Cardiac septum (tissue), 1 donor: ENCODE measurements around the gene AHNAK2. TPM values are rescaled to one million over a fixed set of nuclear protein-coding genes. Genes with fewer than 3 reads are reported as not detected.

Experiments
- DNase-seq: peaks from one replicate; pipeline ENCODE4 v3.0.0-alpha.2; 2020; ENCODE audit warnings: low spot score
- intact Hi-C: fragments of 100-400 bp; cut with DNase I; formaldehyde crosslinking; loops from one replicate; pipeline ENCODE4 v1.14.0; 2022
- total RNA-seq: library from RNA; stranded (reverse); fragmentation: NEBNext Ultra II Directional; extraction: Animal tissue kit (Norgen Biotek cat#: 25700); gene quantifications from one replicate; pipeline ENCODE4 v1.2.1, GENCODE V29; 2021
- donor health status: DM: no; HTN: no; CAD: no.

The AHNAK2 gene
- total RNA-seq, 1 donor from 2014 or later = 4.6 TPM

- peak; percentile 93 for DNase-seq
- intact Hi-C loops = loop anchor here (2.0 to 10.0 kb wide), 3 partner anchors 68 to 208 kb away; partner anchors contain the start of gene NUDT14
Observed at GRCh38 chr14:104976198-104977007, 1.8 kb downstream of the AHNAK2 start.

DNA sequence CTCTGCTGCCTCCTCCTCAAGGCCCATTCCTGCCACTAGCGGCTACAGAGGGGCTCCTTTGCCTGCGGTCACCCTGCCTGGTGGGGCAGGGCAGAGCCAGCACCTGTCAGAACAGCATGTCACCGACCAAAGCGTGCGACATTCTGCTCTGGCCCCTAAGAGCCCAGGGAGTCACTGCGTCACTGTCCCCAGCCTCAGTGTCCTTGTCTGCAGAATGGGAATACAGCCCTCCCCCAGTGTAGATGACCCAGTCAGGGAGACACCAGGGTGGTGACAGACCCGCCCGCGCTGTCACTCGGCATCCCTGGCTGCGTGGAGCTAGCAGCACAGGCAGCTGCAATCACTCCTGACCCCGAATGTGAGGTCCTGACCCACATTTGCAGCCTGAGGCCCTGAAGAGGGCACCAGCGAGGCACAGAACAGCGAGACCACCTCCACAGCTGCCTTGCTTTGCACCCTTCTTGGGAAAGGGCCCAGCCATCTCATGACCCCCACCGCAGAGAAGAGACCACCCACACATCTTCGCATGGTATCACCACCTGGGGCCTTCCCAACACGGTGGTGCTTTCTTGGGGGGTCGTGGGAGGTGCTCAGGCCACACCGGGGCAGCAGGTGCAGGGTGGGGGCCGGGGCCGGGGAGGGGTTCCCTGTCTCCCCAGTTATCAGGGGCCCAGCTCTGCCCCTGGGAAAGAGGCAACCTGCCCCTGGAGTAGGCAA is 2.5 kb downstream of the AHNAK2 start:
- intact Hi-C loops = loop anchor here (2.0 to 10.0 kb wide), 3 partner anchors 69 to 209 kb away; partner anchors contain the start of gene NUDT14
- DNase-seq = no peak

DNA sequence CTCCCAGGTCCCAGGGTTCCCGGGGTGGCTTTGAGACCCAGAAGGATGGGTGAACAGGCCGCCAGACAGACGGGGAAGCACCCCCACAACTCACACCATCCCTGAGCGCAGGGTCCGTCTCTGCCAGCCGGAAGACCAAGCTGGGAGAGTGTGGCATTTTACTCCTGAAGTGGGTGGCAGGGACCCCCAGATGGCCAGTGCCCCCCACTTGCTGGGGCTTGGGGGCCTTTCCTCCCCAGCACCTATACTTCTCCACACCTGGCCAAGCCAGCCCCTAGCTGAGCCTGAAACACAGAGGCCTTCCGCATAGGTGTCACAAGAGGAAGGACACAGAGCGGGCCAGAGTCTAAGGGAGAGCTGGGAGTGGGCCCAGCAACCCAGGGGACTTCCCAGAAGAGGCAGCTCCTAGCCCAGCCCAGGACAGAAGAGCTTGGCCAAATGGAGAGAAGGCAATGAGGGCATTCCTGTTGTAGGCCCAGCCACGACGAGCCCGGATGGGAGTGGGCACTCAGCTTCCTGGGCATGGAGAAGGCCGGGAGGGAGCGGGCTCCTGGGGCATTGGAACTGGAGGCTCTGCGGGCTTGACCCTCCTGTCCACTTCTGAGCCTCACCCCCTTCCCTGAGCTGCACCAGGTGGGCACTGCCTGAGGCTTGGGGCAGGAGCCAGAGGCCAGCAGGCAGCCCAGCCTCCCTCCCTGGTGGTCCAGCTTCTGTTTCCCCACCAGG is 3.3 kb downstream of the AHNAK2 start:
- DNase-seq = no peak

GRCh38 chr14:104974146-104974541 is 4.0 kb downstream of the AHNAK2 start:
- intact Hi-C loops = loop anchor here (10.0 kb wide), 1 partner anchor 211 kb away; the partner anchor contains the start of gene NUDT14
- no peak for DNase-seq

More for the DNA sequence above, 3.3 kb downstream of the AHNAK2 start:
- intact Hi-C loops = loop anchor here (10.0 kb wide), 1 partner anchor 210 kb away; the partner anchor contains the start of gene NUDT14

DNA sequence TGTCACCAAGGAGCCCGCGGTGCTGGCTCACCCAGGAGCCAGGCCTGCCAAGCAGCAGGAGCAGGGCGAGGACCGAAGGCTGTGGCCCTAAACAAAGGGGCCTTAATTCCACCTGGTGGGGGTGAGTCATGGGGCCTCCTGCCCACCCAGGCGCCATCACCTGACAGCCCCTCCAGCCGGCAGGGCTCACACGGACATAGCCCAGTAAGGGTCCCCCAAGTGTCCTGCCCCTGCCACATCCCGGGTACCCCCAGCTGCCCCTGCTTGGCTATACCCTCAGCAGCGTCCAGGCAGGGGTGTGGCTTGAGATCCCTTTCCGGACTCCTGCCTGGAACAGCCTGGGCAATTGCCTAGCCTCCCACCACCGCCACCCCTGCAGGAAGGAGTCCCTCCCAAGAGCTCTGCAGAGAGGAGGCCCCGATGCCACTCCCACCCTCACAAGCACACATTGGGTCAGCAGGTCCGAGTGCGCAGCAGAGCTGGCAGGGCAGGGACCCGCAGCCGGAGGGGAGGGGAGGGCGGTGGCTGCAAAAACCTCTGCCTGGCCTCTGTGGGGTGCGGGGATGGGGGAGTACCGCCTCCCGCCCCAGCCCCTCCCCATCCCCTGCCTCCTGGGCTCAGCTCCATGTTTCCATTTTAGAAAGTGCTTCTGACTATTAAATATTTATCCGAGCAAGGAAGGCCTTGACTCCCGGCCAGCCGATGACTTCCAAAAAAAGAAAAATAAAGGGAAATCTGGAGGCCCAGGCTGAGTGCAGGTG is 4.6 kb downstream of the AHNAK2 start:
- intact Hi-C loops = loop anchor here (10.0 kb wide), 1 partner anchor 211 kb away; the partner anchor contains the start of gene NUDT14
- DNase-seq = no peak

- intact Hi-C loops = loop anchor here (10.0 kb wide), 1 partner anchor 212 kb away; the partner anchor contains the start of gene NUDT14
- DNase-seq = peak; percentile 88
Observed at GRCh38 chr14:104973135-104973384, 5.1 kb downstream of the AHNAK2 start.

DNA sequence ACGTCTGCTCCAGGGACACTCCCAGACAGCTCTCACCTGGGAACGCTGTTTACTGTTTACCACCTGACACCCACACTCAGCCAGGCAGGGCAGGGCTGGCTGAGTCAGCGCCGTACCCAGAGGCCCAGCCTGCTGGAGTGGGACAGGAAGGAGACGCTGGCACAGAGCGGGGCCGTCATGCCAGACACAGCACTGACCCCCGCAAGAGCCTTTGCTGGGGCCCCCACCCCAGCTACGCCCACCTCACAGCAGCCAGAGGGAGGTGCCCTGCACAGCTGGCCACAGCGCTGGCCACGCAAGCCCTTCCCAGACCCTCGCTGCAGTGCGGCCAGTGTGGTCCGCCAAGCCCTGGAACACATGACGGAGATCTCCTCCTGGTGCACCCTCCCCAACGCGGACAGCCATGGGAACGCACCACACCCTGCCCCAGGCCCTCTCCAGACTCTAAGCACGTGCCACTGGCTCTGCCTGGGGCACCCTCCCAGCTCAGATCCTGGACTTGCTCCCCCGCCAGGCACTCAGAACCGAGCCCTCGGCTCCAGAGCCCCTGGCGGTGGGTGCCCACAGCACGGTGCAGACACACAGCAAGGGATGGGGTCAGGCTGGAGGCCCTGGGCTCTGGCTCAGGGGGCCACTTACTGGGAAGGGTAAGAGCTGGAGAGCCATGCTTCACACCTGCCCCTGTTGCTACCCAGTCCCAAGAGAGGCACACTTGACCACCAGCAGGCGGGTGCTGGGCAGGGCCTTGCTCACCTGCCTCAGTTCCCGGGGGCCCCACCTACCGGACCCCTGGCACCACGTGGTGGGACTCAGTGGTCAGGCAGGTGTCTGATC is 5.7 kb downstream of the AHNAK2 start:
- no peak for DNase-seq
- intact Hi-C loops = loop anchor here (10.0 kb wide), 1 partner anchor 212 kb away; the partner anchor contains the start of gene NUDT14

DNA sequence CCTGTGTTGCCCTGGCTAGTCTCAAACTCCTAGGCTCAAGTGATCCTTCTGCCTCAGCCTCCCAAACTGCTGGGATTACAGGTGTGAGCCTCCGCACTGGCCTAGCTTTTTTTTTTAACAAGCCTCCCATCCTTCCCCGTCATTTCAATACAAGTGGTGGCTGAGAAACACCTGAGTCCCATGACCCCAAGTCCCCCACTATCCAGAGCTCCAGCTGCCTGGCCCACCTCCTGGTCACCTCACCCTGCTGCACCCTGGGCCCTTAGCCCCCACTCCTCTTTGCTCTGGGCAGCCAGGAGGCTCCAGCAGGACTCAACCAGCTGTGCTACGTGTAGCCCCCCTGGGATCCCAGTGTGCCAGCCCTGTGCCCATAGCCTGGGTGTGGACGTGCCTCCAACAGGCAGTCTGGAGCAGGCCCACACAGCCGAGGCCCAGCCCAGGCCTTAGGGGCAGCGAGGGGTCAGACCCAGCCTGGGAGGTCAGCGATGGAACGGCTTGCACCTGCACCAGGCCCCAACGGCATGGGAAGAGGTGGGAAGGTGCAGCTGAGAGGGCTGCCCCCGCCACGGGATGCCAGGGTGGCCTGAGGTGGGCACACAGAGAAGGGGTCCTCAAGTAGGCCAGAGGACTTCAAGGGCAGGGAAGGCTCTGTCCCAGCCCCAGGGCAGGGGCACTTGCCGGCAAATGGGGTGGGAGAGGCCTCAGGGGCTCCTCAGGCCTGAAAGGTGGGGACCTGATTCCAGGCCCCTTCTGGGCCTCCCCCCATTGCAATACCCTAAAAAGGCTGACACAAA is 6.5 kb downstream of the AHNAK2 start:
- no peak for DNase-seq
- intact Hi-C loops = loop anchor here (10.0 kb wide), 1 partner anchor 213 kb away; the partner anchor contains the start of gene NUDT14

GRCh38 chr14:104970231-104971068 is 7.7 kb downstream of the AHNAK2 start:
- intact Hi-C loops = loop anchor here (10.0 kb wide), 1 partner anchor 214 kb away; the partner anchor contains the start of gene NUDT14
- no peak for DNase-seq

DNA sequence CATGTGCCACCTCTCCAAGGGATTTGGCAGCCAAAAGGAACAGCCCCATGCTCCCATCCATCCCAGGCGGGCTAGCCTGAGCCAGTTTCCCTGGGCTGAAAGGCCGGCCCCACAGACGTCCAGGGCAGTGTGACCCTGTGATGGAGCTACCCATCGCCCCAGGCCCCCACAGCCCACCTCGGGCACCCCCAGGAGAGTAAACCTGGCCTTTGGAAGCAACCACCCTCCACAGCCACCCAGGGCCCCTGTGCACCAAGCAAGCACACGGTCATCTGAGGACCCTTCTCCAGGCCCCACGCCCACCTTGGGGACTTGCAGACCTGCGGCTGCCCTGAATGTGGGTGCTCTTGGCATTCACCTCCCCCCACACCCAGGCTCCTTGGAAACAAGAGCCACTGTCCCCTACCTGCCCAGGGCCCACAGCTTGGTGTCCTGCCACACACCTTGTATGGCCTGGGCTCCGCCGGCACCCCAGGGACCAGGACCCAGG is 8.4 kb downstream of the AHNAK2 start:
- intact Hi-C loops = loop anchor here (5.0 to 10.0 kb wide), 2 partner anchors 37 to 215 kb away; partner anchors contain the start of gene NUDT14

DNA sequence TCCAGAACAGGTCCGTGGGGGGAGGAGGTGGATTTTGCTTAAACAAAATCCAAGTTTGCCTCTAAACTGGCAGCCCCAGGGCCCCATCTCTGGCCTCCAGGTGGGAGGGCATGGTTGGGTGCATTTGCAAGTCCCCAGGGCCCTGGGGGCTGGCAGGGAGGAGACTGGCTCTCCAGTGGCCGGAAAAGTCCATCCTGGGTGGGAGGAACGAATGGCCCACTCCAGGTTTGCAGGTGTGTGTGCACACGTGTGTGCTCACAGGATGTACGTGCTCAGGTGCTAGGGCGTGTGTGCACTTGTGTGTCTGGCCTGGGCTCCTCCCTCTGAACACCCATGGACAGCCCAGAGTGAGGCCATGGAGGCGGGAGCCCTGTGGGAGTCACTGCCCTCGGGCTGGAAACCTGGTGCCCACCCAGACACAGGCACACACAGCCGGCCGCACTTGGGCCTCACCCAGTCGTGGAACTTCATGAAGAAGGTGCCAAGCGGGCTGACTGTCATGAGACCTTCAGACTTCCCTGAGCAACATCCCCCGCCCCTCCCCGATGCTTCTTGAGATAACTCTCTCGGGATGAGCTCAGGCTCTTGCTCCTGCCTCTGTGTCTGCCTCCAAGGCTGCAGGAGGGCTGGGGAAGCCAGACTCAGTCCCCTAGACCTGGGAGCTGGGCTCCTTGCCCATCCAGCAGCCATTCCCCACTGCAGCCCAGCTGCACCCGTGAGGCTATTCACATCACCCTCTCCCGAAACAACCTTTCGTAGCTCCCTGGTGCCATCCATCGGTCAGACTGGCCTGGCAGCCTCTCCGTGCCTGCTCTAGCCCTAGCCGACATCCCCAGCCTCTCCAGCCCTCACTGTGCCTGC is 9.4 kb downstream of the AHNAK2 start:
- intact Hi-C loops = loop anchor here (5.0 kb wide), 1 partner anchor 36 kb away; no protein-coding TSS in a partner anchor
- DNase-seq = no peak

More for the DNA sequence above, 8.4 kb downstream of the AHNAK2 start:
- DNase-seq = no peak

DNA sequence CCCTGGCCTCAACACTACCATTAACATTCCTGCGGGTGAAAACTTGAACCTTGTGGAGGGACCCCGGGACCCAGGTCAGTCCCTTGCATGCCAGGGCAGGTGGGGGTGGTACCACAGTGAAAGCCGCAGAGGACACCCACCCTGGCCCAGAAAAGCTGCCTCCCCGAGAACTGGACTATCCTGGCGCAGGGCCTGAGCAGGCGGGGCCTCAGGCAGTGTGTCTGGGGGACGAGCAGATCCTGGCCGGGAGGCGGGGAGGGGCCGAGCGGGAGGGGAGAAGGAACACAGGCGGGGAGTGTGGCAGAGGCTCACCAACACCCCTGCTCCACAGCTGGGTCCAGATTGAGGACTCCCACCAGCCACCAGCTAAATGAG is 10.0 kb downstream of the AHNAK2 start:
- intact Hi-C loops = loop anchor here (5.0 kb wide), 1 partner anchor 36 kb away; no protein-coding TSS in a partner anchor

DNA sequence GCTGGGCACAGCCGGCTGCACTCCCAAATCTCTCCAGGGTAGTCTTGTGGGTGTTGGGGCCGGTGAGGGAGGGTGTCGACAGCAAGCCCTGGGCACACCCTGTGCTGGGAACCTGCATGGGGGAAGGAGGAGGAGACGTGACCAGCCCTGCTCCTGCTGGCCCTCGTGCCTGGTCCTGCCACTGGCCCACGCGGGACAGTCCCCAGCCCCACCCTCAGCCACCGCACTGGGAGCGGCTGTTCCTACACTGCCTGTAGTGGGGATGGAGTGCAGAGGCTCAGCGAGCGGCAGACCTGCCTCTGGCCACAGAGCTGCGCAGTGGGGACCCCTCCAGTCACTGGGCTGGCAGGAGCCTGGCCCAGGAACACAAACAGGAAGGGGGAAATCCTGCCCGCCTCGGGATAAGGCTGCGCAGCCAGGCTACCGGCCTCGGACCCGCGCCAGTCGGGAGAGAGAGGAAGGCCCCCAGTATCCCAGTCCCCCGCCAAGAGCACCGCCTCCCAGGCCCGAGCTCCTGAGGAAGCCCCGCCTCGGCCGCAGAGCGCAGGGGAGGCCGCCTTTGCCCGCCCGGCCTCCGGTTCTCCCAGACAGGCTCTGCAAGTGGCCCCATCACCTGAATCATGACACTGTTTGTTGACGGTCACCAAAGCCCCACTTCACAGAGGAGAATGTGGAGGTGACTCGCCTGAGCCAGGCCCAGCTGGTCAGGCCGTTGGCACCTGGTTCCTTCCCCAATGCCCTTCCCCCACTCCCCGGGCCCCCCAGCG is 10.6 kb downstream of the AHNAK2 start:
- intact Hi-C loops = loop anchor here (5.0 kb wide), 1 partner anchor 35 kb away; no protein-coding TSS in a partner anchor
- no peak for DNase-seq

More for the DNA sequence above, 10.0 kb downstream of the AHNAK2 start:
- DNase-seq = no peak

DNA sequence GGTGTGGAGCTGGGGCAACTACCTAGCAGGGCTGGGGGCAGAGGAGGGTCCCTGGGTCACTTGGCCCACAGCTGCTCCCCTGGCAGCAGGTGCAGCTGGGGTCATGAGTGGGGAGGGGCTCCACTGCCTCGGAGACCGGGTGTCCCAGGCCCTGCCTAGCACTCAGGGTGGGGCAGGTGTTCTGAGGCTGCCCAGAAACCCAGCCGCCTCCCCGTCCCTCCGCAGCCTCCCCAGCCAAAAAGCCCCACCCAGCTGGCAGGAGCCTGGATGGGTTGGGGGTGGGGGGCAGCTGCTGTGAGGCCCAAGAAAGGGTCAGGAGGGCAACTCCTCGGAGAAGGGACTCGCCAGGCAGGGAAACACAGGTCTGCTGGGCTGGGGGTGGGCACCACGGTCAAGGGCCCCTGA is 11.2 kb downstream of the AHNAK2 start:
- DNase-seq = no peak
- intact Hi-C loops = loop anchor here (5.0 kb wide), 1 partner anchor 35 kb away; no protein-coding TSS in a partner anchor
